Measurements from ENCODE around the gene ITGA11.

ITGA11 gene, protein sequence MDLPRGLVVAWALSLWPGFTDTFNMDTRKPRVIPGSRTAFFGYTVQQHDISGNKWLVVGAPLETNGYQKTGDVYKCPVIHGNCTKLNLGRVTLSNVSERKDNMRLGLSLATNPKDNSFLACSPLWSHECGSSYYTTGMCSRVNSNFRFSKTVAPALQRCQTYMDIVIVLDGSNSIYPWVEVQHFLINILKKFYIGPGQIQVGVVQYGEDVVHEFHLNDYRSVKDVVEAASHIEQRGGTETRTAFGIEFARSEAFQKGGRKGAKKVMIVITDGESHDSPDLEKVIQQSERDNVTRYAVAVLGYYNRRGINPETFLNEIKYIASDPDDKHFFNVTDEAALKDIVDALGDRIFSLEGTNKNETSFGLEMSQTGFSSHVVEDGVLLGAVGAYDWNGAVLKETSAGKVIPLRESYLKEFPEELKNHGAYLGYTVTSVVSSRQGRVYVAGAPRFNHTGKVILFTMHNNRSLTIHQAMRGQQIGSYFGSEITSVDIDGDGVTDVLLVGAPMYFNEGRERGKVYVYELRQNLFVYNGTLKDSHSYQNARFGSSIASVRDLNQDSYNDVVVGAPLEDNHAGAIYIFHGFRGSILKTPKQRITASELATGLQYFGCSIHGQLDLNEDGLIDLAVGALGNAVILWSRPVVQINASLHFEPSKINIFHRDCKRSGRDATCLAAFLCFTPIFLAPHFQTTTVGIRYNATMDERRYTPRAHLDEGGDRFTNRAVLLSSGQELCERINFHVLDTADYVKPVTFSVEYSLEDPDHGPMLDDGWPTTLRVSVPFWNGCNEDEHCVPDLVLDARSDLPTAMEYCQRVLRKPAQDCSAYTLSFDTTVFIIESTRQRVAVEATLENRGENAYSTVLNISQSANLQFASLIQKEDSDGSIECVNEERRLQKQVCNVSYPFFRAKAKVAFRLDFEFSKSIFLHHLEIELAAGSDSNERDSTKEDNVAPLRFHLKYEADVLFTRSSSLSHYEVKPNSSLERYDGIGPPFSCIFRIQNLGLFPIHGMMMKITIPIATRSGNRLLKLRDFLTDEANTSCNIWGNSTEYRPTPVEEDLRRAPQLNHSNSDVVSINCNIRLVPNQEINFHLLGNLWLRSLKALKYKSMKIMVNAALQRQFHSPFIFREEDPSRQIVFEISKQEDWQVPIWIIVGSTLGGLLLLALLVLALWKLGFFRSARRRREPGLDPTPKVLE

DNA sequence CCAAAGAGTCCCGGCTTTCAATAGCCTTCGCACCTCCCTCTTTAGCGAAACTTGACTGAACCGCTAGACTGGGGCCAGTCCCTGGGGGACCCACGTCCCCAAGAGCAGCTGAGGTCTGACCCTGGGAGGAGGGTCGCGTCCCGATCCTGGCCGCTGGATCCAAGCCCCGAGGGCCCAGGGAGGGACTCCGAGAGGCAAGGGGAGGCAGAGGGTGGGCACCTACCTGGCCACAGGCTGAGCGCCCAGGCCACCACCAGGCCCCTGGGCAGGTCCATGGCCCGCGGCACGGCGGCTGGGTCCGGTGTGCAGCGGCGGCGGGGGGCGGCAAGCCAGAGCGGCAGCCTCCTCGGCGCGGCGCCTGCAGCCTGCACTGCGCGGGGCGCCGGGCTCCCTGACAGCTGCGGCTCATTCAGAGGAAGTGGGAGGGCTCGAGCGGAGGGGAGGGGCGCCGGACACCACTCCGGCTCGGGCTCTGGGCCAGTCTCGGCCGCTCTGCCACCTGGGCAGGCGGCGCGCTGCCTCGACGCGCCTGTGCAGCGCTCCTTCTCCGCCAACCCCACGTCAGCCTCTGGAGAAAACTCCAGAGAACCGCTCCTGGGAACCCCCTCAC is at the start of gene ITGA11:
Gene ITGA11 (minus strand): TSS at position 372 of the 610 bp plus-strand sequence. CDS start 97 bp downstream, at position 275.
- DNase-seq (ENCODE audit: low read depth) = peak; percentile 67

DNA sequence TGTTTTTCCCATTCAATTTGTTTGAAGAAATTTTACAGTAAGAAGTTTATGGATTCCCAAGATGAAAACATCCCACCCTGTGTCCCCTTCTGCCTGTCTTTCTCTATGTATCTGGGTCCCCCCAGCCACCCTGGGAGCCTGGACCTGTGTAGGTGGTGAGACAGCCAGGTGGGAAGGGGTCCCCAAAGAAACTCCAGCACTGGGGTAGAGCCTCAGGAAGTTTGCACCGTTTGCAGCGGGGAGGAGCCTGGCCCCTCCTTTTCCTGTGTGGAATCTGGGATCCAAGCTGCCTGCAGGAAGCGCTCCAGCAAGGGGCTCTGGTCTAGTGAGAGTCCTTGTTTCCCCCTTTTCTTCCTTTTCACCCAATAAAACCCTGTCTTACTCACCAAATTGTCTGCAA is 49.4 kb upstream of the ITGA11 start:
- no peak for DNase-seq (ENCODE audit: low read depth)

DNA sequence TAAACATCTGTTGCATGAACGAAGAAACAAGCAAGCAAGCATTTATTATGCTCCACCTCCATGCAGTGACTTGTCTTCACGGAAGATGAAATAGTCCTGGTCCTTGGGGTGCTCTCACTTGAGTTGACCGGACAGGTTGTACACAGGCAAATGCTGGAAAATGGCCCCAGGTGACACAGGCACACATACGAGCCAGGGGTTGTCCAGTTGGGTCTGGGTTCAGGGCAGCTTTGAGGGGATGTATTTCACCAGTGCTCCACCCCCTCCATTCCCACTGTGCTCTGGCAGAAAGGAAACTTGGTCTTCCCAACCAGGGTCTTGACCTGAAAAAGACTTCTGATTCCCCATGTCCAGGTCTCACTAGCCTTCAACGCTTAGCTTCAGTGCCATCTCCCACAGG is 48.3 kb upstream of the ITGA11 start:
- no peak for DNase-seq (ENCODE audit: low read depth)

DNA sequence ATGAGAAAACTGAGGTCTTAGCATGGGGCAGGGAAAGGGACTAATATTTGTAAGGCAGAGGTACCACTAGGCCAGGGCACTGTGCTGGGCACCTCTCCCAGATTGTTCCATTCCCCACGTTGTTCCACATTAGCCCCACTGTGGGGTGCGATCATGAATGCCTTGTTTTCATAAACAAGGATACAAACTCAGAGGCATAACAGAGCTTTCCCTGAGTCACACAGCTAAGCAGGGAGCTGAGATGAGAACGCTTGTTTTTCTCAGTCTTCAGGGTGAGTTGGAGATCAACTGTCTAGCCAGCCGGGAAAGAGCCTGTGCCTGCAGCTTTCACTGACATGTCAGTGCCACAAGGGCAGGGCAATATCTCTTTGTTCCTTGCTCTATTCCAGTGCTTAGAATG is 47.9 kb upstream of the ITGA11 start:
- DNase-seq (ENCODE audit: low read depth) = no peak

DNA sequence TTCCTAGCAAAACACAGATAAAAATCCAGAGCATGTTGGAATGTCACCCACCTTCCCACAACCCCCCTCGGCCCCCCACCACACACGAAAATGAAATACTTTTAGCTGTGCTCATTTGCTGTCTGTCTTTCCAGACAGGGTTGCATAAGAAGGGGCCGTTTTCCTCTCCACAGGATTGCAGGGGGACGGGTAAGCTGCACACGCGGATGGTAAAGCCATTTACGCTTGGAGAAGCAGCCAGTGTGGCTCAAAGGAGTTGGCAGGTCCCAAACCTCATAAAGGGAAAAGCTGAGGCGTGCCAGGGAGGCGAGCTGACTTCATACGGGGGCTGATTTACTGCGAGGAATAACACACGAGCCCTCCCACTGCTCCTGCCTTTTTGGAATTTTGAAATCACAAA is 47.4 kb upstream of the ITGA11 start:
- DNase-seq (ENCODE audit: low read depth) = no peak

DNA sequence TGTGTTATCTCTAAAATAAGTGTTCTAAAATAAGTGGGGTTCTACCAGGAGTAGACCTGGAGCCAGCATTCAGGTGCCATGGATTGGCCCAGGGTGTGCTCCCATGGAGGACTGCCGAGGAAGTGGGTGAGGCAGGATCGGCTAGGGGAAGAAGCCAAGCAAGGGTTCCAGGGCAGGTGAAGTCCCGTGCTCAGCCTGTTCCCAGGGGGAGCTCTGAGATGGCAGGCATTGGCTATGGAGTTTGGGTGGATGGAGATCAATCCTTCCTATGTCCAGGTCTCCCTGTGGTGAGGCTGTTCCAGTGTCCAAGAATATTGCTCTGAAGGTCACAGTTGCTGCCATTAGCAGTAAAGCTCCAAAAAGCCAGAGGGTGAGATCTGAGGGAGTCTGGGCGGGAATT is 46.9 kb upstream of the ITGA11 start:
- no peak for DNase-seq (ENCODE audit: low read depth)

DNA sequence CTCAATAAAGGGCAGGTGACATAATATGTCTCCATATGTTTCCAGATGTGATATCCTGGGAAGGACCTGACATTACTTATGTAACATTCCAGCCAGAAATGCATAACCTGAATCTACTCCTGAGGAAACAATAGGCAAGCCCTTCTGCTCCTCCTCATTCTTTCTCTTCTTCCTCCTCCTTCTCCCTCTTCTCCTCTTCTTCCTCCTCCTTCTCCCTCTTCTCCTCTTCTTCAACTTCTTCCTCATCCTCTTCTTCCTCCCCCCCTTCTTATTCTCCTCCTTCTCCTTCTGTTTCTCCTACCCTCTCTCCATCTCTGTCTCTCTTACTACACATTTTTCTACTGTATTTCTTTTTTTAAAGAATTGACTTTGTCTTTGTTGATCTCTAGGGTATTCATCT is 43.5 kb upstream of the ITGA11 start:
- no peak for DNase-seq (ENCODE audit: low read depth)

DNA sequence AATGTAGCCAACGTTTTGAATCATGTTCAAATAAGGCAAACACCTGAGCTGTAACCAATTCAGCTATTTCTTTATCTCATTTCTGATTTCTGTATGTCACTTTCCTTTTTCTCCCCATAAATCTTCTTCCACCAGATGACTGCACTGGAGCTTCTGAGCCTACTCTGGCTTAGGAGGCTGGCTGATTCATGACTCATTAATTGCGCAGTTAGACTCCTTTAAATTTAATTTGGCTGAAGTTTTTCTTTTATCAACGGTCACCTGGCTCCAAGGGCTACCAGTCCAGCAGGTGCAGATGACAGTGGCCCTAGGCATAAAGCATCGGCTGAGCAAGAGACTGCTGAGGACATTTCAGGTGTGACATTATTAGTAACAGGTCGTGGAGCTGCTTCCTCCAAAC is 39.6 kb upstream of the ITGA11 start:
- no peak for DNase-seq (ENCODE audit: low read depth)

DNA sequence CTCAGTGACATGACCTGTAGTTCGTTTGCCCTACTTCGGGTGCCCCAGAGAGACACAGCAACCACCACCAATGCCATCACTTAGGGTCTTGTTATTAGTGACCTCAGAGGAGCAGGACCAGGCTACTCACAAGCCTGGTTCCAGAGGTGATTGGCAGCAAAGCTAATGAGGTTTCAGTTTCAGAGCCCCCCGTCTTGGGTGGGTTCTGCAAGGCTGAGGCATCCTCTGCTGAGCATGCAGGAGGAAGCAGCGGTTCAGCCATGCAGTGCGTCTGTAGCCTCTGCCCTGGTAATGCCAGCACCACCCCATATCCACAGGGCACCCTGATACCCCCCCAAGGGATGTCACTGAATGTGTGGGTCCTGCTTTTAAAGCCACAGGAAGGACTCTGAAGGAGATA is 39.0 kb upstream of the ITGA11 start:
- no peak for DNase-seq (ENCODE audit: low read depth)

DNA sequence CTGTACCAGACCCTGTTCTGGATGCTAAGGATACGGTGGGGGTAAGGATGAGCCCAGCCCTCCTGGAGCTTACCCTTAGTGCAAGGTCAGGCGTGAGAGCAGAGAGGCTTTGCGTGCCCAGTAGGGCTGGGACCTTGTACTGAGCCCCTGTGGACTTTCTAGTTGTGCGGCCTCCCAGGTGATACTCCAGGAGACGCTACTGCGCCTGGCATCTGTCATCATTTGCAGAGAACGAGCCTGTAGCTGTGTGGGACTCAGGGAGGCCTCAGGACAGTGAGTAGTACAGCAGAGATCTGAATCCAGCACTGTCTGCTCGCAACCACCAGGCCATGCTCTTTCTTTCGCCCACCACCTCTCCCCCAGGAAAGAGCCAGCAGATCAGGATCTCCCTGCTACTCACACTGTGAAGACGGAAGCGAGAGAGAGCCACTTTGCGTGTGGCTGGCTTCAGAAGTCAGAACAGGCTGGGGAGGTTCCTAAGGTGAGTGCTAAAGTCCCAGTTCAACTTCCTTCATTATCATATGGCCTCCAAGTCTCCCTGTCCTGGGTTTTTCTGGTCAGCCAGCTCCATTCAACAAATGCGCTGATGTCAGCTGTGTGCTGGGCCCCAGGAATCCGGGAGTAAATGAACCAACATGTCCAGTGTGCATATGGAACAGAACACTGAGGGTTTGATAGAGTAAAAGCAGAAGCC is 38.2 kb upstream of the ITGA11 start:
- no peak for DNase-seq (ENCODE audit: low read depth)

DNA sequence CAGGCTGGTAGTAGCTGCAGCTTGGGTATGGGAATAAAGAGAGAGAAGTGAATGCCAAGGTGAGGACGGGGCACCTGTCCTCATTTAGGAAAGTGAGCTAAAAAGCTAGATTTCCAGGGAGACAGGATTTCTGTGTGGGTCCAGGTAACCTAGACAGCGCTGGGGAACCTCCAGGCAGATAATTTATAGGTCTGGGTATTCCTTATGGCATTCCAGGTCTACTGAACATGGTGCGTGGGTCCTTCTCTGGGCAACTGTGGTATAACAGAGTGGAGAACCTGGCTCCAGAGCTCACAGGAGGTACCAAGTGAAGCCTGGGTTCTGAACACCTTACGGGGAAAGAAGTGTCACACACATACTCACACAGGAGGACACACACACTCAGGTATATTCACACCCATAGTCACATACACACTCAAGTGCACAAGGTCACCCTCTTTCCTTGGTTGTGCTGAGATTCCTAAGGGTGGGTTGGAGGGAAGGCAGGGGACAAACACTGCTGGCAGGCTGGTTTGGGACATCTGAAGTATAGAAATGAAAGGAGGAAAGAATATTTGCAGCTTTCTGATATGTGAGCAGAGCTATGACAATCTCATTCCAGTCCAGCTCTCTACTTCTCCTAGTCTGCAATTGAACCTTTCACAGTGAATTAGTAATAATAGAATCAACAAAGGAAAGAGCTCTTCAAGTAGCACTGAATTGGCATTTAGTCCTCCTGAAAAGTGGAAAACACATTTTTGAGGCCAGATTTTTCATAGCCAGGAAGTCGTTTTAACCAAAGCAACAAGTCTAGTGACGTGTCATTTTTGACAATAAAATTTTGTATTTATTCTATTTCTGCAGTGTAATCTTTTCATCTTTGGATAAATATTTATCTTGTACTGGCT is 37.4 kb upstream of the ITGA11 start:
- DNase-seq (ENCODE audit: low read depth) = no peak

DNA sequence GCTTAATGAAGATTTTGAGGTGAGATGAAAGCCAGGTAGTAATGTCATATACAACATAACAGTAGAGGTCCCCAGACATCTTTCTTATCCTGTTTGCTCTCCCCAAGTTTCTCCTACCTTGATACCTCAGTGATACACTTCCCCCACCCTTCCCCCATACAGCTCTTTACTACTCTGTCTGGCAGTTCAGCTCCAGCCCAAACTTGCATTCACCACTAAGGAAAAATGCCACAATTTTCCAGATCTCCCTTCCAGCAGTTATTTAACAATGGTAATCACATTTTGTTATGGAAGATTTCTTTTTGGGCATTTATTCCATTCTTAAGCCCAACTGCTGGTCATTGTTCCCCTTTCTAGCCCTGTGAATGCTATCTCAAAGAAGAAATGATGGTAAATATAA is 34.9 kb upstream of the ITGA11 start:
- DNase-seq (ENCODE audit: low read depth) = no peak

DNA sequence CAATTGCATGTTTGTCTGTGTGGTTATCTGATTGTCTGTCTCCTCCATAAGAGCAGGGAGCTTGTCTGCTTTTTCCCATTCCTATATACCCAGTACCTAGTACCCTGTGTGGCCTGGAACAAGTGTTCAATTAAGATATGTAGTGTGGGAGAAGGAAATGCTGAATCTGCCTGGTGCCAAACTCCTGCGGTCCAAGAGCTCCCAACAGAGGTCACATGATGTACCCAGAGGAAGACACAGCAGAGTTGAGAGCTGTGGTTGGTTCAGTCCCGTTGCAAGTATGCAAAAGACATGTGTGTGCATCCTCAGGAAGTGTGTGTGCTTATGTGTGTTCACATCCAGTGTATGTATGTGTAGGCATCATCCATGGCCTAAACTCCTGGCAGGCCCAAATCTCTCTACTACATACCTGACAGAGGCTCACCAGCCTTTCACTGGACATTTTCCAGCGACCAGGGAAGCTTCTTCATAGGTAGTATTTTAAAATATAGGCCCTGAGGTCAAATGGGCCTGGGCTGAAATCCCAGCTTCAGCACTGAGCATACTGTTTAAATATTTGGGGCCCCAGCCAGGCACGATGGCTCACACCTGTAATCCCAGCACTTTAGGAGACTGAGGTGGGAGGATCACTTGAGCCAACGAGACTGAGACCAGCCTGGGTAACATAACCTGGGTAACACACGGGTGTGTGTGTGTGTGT is 34.0 kb upstream of the ITGA11 start:
- no peak for DNase-seq (ENCODE audit: low read depth)

DNA sequence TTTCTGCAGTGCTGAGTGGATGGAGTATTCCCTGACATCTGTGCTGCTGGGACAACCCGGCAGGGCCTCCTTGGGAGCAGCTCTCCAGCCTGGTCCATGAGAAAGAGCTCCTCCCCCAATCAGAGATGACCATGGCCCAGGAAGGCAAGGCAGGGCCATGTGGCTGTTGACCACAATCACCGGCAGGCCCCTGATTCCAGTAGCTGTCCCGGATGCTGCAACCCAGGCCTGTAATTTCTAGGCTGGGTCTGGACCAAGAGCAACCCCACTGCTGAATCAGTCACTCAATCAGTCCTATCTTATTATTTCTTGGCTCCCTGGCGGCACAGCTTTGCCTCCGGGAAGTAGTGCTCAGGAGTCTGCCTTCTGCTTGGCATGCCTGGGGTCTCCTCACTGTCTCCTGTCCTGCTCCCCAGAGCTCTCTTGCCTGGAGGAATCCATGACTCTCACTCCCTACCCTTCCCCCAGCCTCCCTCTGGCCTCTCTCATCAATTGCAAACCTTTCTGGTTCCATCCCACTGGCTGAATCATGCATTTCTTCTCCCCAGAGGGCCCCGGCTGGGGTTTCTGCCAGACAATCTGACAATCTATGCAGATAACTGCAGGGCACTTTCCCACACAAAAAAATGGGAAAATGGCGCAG is 32.6 kb upstream of the ITGA11 start:
- peak; percentile 13 for DNase-seq (ENCODE audit: low read depth)

DNA sequence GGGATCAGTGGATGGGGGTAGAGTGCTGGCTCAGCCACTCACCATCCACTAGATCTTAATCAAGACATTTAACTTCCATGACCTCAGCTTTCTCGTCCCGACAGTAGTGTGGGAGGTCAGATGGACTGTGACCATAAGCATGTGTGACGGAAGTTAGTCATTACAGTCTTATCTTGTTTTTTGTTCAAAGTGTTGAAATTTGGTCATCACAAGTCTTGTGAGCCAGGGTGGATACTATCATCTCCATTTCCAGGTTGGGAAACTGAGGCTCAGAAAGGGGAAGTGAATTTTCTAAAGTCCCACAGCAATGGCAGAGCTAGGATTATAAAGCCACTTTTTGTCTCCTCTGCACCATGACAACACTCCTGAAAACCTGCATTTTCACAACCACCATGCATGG is 32.0 kb upstream of the ITGA11 start:
- no peak for DNase-seq (ENCODE audit: low read depth)

DNA sequence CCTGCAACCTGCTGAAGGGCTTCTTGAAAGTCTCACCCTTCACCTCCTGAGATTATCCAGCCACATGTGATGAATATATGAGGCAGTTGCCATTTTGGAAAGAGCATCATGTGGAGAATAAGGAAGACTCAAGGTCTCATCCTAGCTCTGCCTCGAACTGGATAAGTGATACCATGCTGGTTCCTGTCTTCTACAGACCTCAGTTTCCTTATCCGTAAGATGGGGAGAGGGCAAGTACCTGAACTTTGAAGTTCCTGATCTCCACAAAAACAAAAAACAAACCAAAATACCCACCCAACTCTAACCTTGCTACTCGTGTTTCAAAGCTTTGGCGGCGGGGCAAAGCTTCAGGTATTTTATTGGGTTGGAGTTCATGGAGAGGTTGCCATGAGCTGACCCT is 31.5 kb upstream of the ITGA11 start:
- DNase-seq (ENCODE audit: low read depth) = no peak

DNA sequence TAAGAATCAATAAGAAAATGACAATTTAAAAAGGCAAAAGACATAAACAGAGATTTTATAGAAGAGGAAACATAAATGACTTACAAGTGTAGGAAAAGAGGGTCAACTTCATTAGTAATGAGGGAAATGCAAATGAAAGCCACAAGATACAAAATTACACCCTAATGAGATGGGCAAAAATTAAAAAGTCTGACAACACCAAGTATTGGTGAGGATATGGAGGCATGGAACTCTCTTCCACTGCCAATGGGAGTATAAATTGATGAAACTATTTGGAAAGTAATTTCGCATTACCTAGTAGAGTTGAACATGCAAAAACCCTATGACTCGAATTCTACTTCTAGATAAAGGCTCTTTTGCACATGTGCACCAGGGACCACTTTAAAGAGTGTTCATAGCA is 28.2 kb upstream of the ITGA11 start:
- no peak for DNase-seq (ENCODE audit: low read depth)

DNA sequence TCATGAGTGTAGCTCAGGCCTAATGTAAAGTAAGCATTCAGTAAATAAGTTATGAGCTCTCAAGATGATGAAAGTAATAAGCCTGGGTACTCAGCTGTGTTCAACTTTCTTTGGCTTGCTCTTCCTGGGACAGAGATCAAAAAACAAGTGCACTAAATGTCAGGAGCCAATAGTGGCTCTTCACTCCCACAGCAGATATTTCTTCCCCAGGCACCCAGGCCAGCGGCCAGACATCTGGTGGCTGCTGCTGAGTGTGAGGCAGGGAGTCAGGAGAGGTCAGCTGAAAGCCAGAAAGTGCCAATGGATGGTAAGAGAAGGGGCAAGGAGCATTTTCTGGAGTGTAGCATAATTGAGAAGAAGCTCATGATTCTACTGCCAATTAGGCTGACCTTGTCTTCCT is 18.2 kb upstream of the ITGA11 start:
- no peak for DNase-seq (ENCODE audit: low read depth)

DNA sequence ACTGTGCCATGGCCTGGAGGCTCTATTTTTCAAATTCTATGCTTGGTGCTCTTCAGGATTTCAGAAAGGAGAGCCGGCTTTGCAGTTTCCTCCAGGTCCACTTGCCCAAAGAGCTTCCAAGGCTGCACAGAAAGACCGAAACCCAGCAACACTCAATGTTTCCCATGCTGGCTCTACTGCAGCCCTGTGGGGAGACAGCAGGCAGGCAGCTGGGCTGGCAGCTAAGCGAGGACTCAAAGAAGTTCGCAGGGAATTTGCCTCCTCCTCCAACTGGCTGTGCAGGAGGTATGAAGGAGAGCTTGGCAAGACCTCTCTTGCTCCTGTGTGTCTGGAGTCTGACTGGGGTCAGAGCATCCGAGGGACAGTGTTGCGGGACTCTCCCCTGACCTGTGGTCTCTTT is 17.4 kb upstream of the ITGA11 start:
- DNase-seq (ENCODE audit: low read depth) = no peak

Measured in ELR (cell line).